Activated B cell treated with CpG ODN at 0.5 μM for 24 hours (primary cell): ENCODE data around the gene JDP2. TPM values are rescaled to one million over a fixed set of nuclear protein-coding genes. Genes with fewer than 3 reads are reported as not detected.

Experiments
- ATAC-seq: fragments of 200-7000 bp; cut with Tn5 transposase; one replicate; pipeline ENCODE4 v1.10.0; 2021; ENCODE audit warnings: low read depth, mild to moderate bottlenecking, moderate library complexity
- CTCF ChIA-PET: fragments of 350-600 bp; sonication (Branson Sonifier 250); formaldehyde crosslinking; loops from one replicate; lab custom pipeline; 2021; ENCODE audit warnings: antibody characterized with exemption; lab: Charles Lee
- POLR2A ChIA-PET: fragments of 350-600 bp; sonication (Branson Sonifier 250); formaldehyde crosslinking; loops from one replicate; lab custom pipeline; 2021; ENCODE audit warnings: antibody characterized with exemption; lab: Charles Lee
- DNase-seq: peaks from one replicate; pipeline ENCODE4 v3.0.0; 2022
- H3K27ac Mint-ChIP-seq: one replicate; pipeline ENCODE4 v1.8.0; 2020; ENCODE audit warnings: mixed read lengths
- H3K27me3 Mint-ChIP-seq: one replicate; pipeline ENCODE4 v1.8.0; 2021; ENCODE audit warnings: mixed read lengths
- H3K36me3 Mint-ChIP-seq: one replicate; pipeline ENCODE4 v1.8.0; 2021; ENCODE audit warnings: low read depth, mixed read lengths
- H3K4me1 Mint-ChIP-seq: one replicate; pipeline ENCODE4 v1.8.0; 2021; ENCODE audit warnings: mixed read lengths
- H3K4me3 Mint-ChIP-seq: one replicate; pipeline ENCODE4 v1.8.0; 2020; ENCODE audit warnings: mild to moderate bottlenecking, mixed read lengths
- H3K9me3 Mint-ChIP-seq: one replicate; pipeline ENCODE4 v1.8.0; 2020; ENCODE audit warnings: mixed read lengths
- CTCF ChIP-seq: fragments of 200-600 bp; IDR thresholded peaks from one replicate; pipeline ENCODE4 v1.8.0; 2022; ENCODE audit warnings: antibody characterized with exemption, mild to moderate bottlenecking
- intact Hi-C: fragments of 100-400 bp; cut with micrococcal nuclease; formaldehyde crosslinking; loops from one replicate; pipeline ENCODE4 v1.15.1; 2024
- total RNA-seq: library from RNA; stranded (reverse); gene quantifications from 2 replicates; pipeline ENCODE4 v1.2.3, GENCODE V29; 2022

The JDP2 gene
- total RNA-seq, 1 donor from 2014 or later: 21.2 TPM

- H3K36me3 Mint-ChIP-seq: peaks cover 35% of the 10 kb centered on the region
- peak overlapping the region; percentile 41 for H3K27ac Mint-ChIP-seq
- H3K27me3 Mint-ChIP-seq: no peaks in the 10 kb centered on the region
- DNase-seq (no peak), ATAC-seq (no peak)
- no peaks in the 10 kb centered on the region for H3K9me3 Mint-ChIP-seq
- H3K4me1 Mint-ChIP-seq: peaks cover 86% of the 10 kb centered on the region
- H3K4me3 Mint-ChIP-seq: peak overlapping the region; percentile 55
- ChIA-PET POLR2A (interaction anchor here (0.6 to 12.3 kb wide), 4 partner anchors 21 to 671 kb away, joined by 3 to 356 read pairs (median 6); partner anchors contain the start of gene JDP2), CTCF (interaction anchor here (0.9 to 2.2 kb wide), 7 partner anchors 8 to 59 kb away, joined by 3 to 19 read pairs (median 4); no protein-coding TSS in a partner anchor)
- no peak for TF ChIP-seq CTCF
- intact Hi-C loops: loop anchor here (5.0 to 10.0 kb wide), 2 partner anchors 59 to 1606 kb away; partner anchors contain the start of gene FLVCR2
These were observed 90.8 kb downstream of the JDP2 start for GRCh38 chr14:75518625-75519024.

GRCh38 chr14:75519394-75519793, 91.6 kb downstream of the JDP2 start:
- DNase-seq (no peak), ATAC-seq (no peak)
- POLR2A ChIA-PET: interaction anchor here (0.6 to 12.3 kb wide), 3 partner anchors 20 to 92 kb away, joined by 3 to 356 read pairs (median 4); partner anchors contain the start of gene JDP2
- Mint-ChIP-seq H3K4me3 (no peak overlapping the region), H3K27me3 (no peaks in the 10 kb centered on the region), H3K36me3 (peaks cover 42% of the 10 kb centered on the region), H3K9me3 (no peaks in the 10 kb centered on the region), H3K4me1 (peaks cover 86% of the 10 kb centered on the region), H3K27ac (no peak overlapping the region)
- TF ChIP-seq CTCF: no peak
- CTCF ChIA-PET: interaction anchor here (1.0 to 2.2 kb wide), 5 partner anchors 8 to 41 kb away, joined by 3 to 19 read pairs (median 4); no protein-coding TSS in a partner anchor
- intact Hi-C loops: loop anchor here (5.0 to 10.0 kb wide), 2 partner anchors 58 to 1605 kb away; partner anchors contain the start of gene FLVCR2

- Mint-ChIP-seq H3K27me3 (no peaks in the 10 kb centered on the region), H3K27ac (peak overlapping the region; percentile 9), H3K9me3 (no peaks in the 10 kb centered on the region), H3K36me3 (peaks cover 49% of the 10 kb centered on the region), H3K4me3 (peak overlapping the region; percentile 8), H3K4me1 (peaks cover 86% of the 10 kb centered on the region)
- no peak for TF ChIP-seq CTCF
- ATAC-seq (no peak), DNase-seq (no peak)
- POLR2A ChIA-PET: interaction anchor here (1.4 to 12.3 kb wide), 4 partner anchors 20 to 41 kb away, joined by 3 to 356 read pairs (median 10); no protein-coding TSS in a partner anchor
- intact Hi-C loops: loop anchor here (5.0 to 10.0 kb wide), 3 partner anchors 57 to 1605 kb away; partner anchors contain the start of gene FLVCR2
- CTCF ChIA-PET: interaction anchor here (0.8 to 3.3 kb wide), 5 partner anchors 20 to 41 kb away, joined by 3 to 19 read pairs (median 4); no protein-coding TSS in a partner anchor
These were observed 92.3 kb downstream of the JDP2 start for GRCh38 chr14:75519826-75520728.

GRCh38 chr14:75520852-75521251, 93.0 kb downstream of the JDP2 start:
- ChIA-PET POLR2A (interaction anchor here (1.3 to 12.3 kb wide), 6 partner anchors 19 to 40 kb away, joined by 3 to 356 read pairs (median 10); no protein-coding TSS in a partner anchor), CTCF (interaction anchor here (0.8 to 3.3 kb wide), 6 partner anchors 22 to 40 kb away, joined by 3 to 12 read pairs (median 4); no protein-coding TSS in a partner anchor)
- peaks cover 87% of the 10 kb centered on the region for H3K4me1 Mint-ChIP-seq
- H3K27ac Mint-ChIP-seq: peak overlapping the region; percentile 98
- ATAC-seq (no peak), DNase-seq (no peak)
- intact Hi-C loops: loop anchor here (5.0 kb wide), 1 partner anchor 131 kb away; no protein-coding TSS in a partner anchor
- no peak for TF ChIP-seq CTCF
- H3K36me3 Mint-ChIP-seq: peaks cover 56% of the 10 kb centered on the region
- no peaks in the 10 kb centered on the region for H3K9me3 Mint-ChIP-seq
- no peaks in the 10 kb centered on the region for H3K27me3 Mint-ChIP-seq
- H3K4me3 Mint-ChIP-seq: peak overlapping the region; percentile 24
